HepG2 (cell line): ENCODE results near the gene SYNPR. TPM values are rescaled to one million over a fixed set of nuclear protein-coding genes. Genes with fewer than 3 reads are reported as not detected.

ENCODE experiments used
- ATAC-seq: fragments of 200-7000 bp; cut with Tn5 transposase; 3 replicates; pipeline ENCODE4 v1.9.1; 2020; ENCODE audit warnings: mild to moderate bottlenecking, moderate library complexity
- BruUV-seq: library from RNA; stranded (reverse); fragments of 400-500 nt; replicated peaks from 2 replicates; lab custom pipeline; 2021; lab: Mats Ljungman, UMichigan
- CTCF ChIA-PET: fragments of 300-600 bp; formaldehyde crosslinking; extraction: SDS; loops from one replicate; lab custom pipeline; 2021; ENCODE audit warnings: low total read pairs, inconsistent platforms, low intra/inter-chr PET ratio; lab: Yijun Ruan, JAX
- POLR2A ChIA-PET: fragments of 350-600 bp; sonication (Branson Sonifier 250); formaldehyde crosslinking; loops from one replicate; lab custom pipeline; 2020; ENCODE audit warnings: antibody characterized with exemption, inconsistent platforms; lab: Yijun Ruan, JAX
- DNase-seq: peaks from one replicate; pipeline ENCODE4 v3.0.0-alpha.2; 2015; ENCODE audit warnings: low spot score
- FAIRE-seq: peaks from 3 replicates; lab custom pipeline; 2011; peaks lifted over from hg19 to GRCh38; lab: Jason Lieb, UNC
- H2AFZ ChIP-seq: one replicate; pipeline ENCODE4 v1.6.1; 2011; ENCODE audit warnings: low read length, inconsistent platforms
- H3K27ac ChIP-seq: fragments of 300-600 bp; 3 replicates; pipeline ENCODE4 v1.8.0; 2011; ENCODE audit warnings: mixed run types, mild to moderate bottlenecking, mixed read lengths, low read length, inconsistent platforms; ENCODE audit not compliant: insufficient read depth; ENCODE audit errors: extremely low read length
- H3K27me3 ChIP-seq, 2 experiments: fragments of 200-600 bp in 1 of 2; 2 replicates in 1 of 2; 3 replicates in 1 of 2; pipeline versions ENCODE4 v1.6.0 to v1.8.0; 2011; ENCODE audit warnings: low read length in 2 of 2, mild to moderate bottlenecking in 2 of 2, moderate library complexity in 2 of 2, inconsistent platforms in 1 of 2; ENCODE audit not compliant: insufficient read depth in 2 of 2, control insufficient read depth in 1 of 2
- H3K36me3 ChIP-seq, 2 experiments: fragments of 200-600 bp in 1 of 2; replicated peaks in 1 of 2; 2 replicates in 1 of 2; 3 replicates in 1 of 2; pipeline versions ENCODE4 v1.5.1 to v1.8.0; 2011; ENCODE audit warnings: low read length in 2 of 2, inconsistent platforms in 1 of 2; ENCODE audit not compliant: insufficient read depth in 2 of 2, control insufficient read depth in 1 of 2
- H3K4me1 ChIP-seq: 2 replicates; pipeline ENCODE4 v1.5.1; 2012; ENCODE audit warnings: low read length, inconsistent platforms; ENCODE audit not compliant: insufficient read depth
- H3K4me2 ChIP-seq: 2 replicates; pipeline ENCODE4 v1.6.0; 2011; ENCODE audit warnings: low read depth, low read length, inconsistent platforms
- H3K4me3 ChIP-seq, 3 experiments: fragments of 200-600 bp in 1 of 3; sonication (generic), shearing (Covaris generic) in 1 of 3; replicated peaks in 1 of 3; 2 replicates each; pipeline ENCODE4 v1.5.1; 2011 to 2016; ENCODE audit warnings: low read length in 3 of 3, inconsistent platforms in 2 of 3, low read depth in 2 of 3, mild to moderate bottlenecking in 2 of 3, control low read depth in 1 of 3, mixed read lengths in 1 of 3; ENCODE audit not compliant: insufficient read depth in 1 of 3
- H3K79me2 ChIP-seq: one replicate; pipeline ENCODE4 v1.6.1; 2011; ENCODE audit warnings: low read length, inconsistent platforms; ENCODE audit not compliant: insufficient read depth
- H3K9ac ChIP-seq: 2 replicates; pipeline ENCODE4 v1.6.0; 2011; ENCODE audit warnings: mild to moderate bottlenecking, low read depth, low read length, inconsistent platforms; ENCODE audit not compliant: insufficient read depth
- H3K9me3 ChIP-seq: 2 replicates; pipeline ENCODE4 v1.5.1; 2012; ENCODE audit warnings: mild to moderate bottlenecking, low read length
- H4K20me1 ChIP-seq: 2 replicates; pipeline ENCODE4 v1.6.0; 2011; ENCODE audit warnings: inconsistent platforms, mild to moderate bottlenecking, low read length, moderate library complexity; ENCODE audit not compliant: insufficient read depth
- FUBP1 ChIP-seq: sonication (generic); formaldehyde crosslinking; IDR thresholded peaks from 2 replicates; pipeline ENCODE4 v1.5.1; 2020; ENCODE audit warnings: missing genetic modification reagents, mild to moderate bottlenecking, borderline replicate concordance
- HIVEP1 ChIP-seq: sonication (generic); formaldehyde crosslinking; IDR thresholded peaks from 2 replicates; pipeline ENCODE4 v1.4.0; 2020; ENCODE audit warnings: mild to moderate bottlenecking, missing genetic modification reagents
- HMGA1 ChIP-seq: sonication (generic); formaldehyde crosslinking; conservative IDR thresholded peaks from 2 replicates; pipeline ENCODE4 v1.4.0; 2020; ENCODE audit warnings: missing genetic modification reagents
- MXD4 ChIP-seq: IDR thresholded peaks from 2 replicates; pipeline ENCODE4 v1.6.1; 2016; ENCODE audit warnings: mild to moderate bottlenecking, missing biosample characterization, missing genetic modification reagents
- THAP8 ChIP-seq: sonication (generic); formaldehyde crosslinking; IDR thresholded peaks from 2 replicates; pipeline ENCODE4 v1.5.1; 2020; ENCODE audit warnings: missing genetic modification reagents, mild to moderate bottlenecking, borderline replicate concordance
- ZKSCAN8 ChIP-seq: IDR thresholded peaks from 2 replicates; pipeline ENCODE4 v1.6.1; 2016; ENCODE audit warnings: borderline replicate concordance, missing genetic modification reagents, missing compliant biosample characterization
- ZNF281 ChIP-seq: sonication (generic); formaldehyde crosslinking; IDR thresholded peaks from 2 replicates; pipeline ENCODE4 v1.4.0; 2020; ENCODE audit warnings: missing genetic modification reagents, borderline replicate concordance
- ZNF7 ChIP-seq: IDR thresholded peaks from 2 replicates; pipeline ENCODE4 v1.6.1; 2016; ENCODE audit warnings: missing biosample characterization, missing genetic modification reagents
- ZNF816 ChIP-seq: sonication (generic); formaldehyde crosslinking; IDR thresholded peaks from 2 replicates; pipeline ENCODE4 v1.8.0; 2022; ENCODE audit warnings: missing genetic modification reagents, mild to moderate bottlenecking, borderline replicate concordance
- ZNF850 ChIP-seq: sonication (generic); formaldehyde crosslinking; conservative IDR thresholded peaks from 2 replicates; pipeline ENCODE4 v1.9.0; 2021; ENCODE audit warnings: mild to moderate bottlenecking, missing genetic modification reagents
- WGBS: methylation state at CpG from one replicate; pipeline ENCODE4 v1.1.6; 2017; ENCODE audit warnings: low lambda C conversion rate; 5-methylcytosine and 5-hydroxymethylcytosine counted together
- in situ Hi-C: cut with HindIII; loops from 2 replicates; pipeline ENCODE4 v1.10.0; 2017; ENCODE audit warnings: low pct_unique_long_range_greater_than_20kb; ENCODE audit not compliant: extremely low pct_ligation_motif_present
- intact Hi-C: fragments of 100-400 bp; cut with micrococcal nuclease; formaldehyde crosslinking; loops from one replicate; pipeline ENCODE4 v1.10.0; 2022; ENCODE audit not compliant: unreplicated experiment
- polyA plus RNA-seq, 8 experiments: library from polyadenylated mRNA; depleted of rRNA in 3 of 8; stranded (reverse) in 7 of 8; unstranded in 1 of 8; fragments of >200 nt; fragmentation: Illumina TruSeq in 4 of 8; extraction: Trizol in 4 of 8; gene quantifications; 2 replicates each; pipeline versions ENCODE4 v1.2.1 to v1.2.3, GENCODE V29; 2011 to 2016; ENCODE audit warnings: low read depth in 4 of 8, missing spikeins in 1 of 8, mixed read lengths in 1 of 8; ENCODE audit not compliant: insufficient read depth in 1 of 8
- total RNA-seq, 5 experiments: library from RNA; depleted of rRNA; stranded (reverse); fragments of >200 nt; fragmentation: Illumina TruSeq; extraction: Trizol; gene quantifications; 2 replicates each; pipeline ENCODE4 v1.2.3, GENCODE V29; 2016; ENCODE audit warnings: low read depth in 1 of 5

Gene SYNPR
- total and polyA plus RNA-seq, 2 of the 13 experiments (the other 11 are each of a cell fraction or from before 2014, with no cell fraction given), result 0.04 TPM; not detected in 1

GRCh38 chr3:63383040-63383439 lies 104.9 kb downstream of the SYNPR start:
- Histone ChIP-seq H3K36me3 (no peaks in the 10 kb centered on the region), H3K4me3 (no peak overlapping the region), H3K27me3 (no peaks in the 10 kb centered on the region; a peak in 1 of 5 replicates), H3K9me3 (no peaks in the 10 kb centered on the region), H3K79me2 (no peaks in the 10 kb centered on the region), H4K20me1 (no peaks in the 10 kb centered on the region), H3K4me1 (no peaks in the 10 kb centered on the region), H3K9ac (no peak overlapping the region), H2AFZ (no peak overlapping the region), H3K27ac (no peak overlapping the region), H3K4me2 (no peak overlapping the region)
- in situ Hi-C loops (no loop called here), intact Hi-C loops (no loop called here)
- BruUV-seq, result no TSS peak
- FAIRE-seq (no peak), ATAC-seq (no peak), DNase-seq (no peak)
- POLR2A ChIA-PET, result no interaction called here
- CTCF ChIA-PET, result no interaction called here
- TF ChIP-seq MXD4 (no peak), FUBP1 (CRISPR knock-in tag) (no peak), ZNF816 (CRISPR knock-in tag) (no peak), ZNF281 (CRISPR knock-in tag) (no peak), ZKSCAN8 (CRISPR knock-in tag) (no peak), HIVEP1 (no peak), ZNF850 (CRISPR knock-in tag) (no peak), THAP8 (CRISPR knock-in tag) (no peak), HMGA1 (CRISPR knock-in tag) (no peak), ZNF7 (CRISPR knock-in tag) (no peak)
- 3% methylated on average over 2 of the region's 2 CpGs for WGBS
